SIG-M5 (cell line): ENCODE results near the gene YES1.
"Not testable (repeated sequence)": the region's sequence is repeated elsewhere in the genome, so short reads cannot be mapped to it uniquely, and the experiment has no call there.

ENCODE experiments used
- DNase-seq: peaks from one replicate; lab custom pipeline; 2025; lab: John Stamatoyannopoulos, UW

The YES1 gene

DNA sequence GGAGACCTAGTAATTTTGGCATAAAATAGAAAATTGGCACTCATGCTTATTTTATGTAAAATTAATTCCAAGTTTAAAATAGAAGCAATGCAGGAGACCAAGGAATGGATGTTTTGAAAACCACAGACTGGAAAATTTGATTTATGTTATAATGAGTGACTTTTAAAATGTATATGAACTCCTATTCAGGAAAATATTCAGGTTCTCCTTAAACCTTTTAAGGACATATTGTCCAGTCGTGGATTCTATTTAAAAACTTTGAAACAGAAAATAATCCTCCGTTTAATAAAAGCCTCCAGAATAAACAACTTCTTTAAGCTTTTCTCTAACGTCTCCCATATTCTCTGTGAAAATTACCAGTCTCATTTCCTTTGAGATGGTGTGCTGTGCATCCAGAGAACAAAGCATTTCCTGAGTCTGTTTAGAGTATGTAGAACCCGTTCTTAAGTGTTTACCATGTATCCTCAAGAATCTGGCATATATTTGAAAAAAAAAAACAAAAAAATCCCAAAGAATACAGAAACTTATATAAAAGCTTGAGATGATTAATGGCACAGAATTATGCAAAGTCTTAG lies 8.6 kb upstream of the YES1 start:
- no peak for DNase-seq

DNA sequence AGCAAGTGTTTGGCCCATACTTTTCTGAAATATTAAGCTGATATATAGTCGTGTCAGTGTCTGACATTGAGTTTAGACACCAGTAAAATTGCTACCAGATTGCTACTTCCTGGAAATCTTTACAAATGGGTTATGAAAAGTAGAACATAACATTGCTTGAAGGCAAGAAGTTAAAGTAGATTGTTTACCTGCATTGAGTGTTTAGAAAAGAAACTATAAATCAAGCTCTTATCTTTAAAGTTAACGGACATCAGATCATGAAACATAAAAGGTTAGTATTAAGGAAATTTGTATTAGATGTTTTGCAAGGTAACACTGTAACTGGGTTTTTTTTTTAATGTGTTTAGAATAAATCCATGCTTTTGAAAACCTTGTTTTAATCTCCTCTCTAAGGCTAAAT lies 4.8 kb upstream of the YES1 start:
- no peak for DNase-seq

DNA sequence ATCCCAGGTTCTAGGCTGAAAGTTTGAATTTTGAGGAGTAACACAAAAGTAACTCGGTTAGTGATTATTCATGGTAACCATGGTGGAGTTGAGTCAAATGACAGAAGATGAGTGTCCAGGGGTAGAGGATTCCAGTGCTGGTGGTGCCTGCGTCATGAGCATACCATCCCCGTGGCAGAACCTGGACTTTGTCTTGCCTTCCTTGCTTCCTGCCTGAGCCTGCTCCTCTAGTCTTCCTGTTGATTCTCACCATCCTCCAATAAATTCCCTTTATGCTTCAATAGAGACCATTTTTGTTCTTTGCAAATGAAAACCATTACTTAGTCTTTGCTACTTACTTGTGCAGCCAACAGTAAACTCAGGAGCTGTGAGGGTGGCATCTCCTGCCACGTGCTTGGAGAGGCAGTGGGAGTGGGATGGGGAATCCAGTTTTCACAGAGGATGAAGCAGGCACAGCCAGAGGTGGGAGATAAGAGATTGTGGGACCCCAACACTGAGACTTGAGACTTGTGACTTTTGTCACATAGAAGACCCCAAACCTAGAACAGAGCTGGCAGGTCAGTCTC lies 4.1 kb upstream of the YES1 start:
- no peak for DNase-seq

DNA sequence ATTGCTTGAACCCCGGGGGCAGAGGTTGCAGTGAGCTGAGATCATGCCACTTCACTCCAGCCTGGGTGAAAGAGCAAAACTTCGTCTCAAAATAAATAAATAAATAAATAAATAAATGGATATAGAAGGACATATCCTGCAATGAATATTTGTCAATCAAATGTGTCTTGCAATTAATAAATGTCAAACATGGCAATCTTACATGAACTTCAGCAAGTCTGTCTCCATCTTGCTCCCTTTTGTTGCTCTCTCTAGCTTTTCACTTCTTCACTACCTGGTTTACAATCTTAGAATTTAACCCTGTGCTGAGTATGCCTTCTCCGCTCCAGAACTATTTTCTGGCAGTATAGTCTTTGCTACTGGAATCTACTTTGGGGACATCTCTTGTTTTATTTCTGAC lies 3.3 kb upstream of the YES1 start:
- DNase-seq: no peak

DNA sequence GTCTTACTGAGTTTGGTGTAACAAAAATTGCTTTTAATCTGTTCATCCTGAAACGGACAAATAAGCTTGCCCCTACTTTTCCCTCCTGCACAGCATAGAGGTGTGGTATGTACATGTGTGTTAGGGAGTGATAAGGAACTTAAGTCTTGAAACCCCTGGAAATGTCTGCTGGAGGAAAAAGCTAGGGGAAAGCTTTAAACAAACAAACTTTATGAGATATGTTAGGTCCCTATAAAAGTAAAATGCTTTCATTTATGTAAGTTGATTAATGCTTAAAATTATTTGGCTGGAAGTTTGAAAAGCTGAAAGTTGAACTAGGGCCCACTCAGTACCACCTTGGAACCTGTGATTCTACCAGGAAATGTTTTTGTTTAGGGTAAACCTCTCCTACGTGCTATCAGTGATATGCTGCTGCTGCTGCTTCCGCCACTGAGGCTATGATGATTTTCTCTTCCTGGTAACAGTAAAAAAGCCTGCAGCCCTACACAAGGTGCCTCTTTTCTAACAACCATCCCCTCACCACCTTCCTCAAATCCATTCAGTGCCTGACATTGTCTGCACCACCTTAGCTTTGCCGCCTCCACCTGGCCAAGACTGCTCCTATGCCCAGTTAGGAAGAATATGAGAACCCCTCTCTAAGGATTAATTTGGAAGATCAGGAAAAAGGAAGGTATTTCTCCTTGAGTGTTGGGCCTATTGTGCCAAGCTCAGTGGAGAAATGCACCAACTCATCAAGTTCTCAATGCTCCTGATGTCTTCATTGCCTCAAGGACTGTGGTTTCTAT lies 2.5 kb upstream of the YES1 start:
- no peak for DNase-seq

DNA sequence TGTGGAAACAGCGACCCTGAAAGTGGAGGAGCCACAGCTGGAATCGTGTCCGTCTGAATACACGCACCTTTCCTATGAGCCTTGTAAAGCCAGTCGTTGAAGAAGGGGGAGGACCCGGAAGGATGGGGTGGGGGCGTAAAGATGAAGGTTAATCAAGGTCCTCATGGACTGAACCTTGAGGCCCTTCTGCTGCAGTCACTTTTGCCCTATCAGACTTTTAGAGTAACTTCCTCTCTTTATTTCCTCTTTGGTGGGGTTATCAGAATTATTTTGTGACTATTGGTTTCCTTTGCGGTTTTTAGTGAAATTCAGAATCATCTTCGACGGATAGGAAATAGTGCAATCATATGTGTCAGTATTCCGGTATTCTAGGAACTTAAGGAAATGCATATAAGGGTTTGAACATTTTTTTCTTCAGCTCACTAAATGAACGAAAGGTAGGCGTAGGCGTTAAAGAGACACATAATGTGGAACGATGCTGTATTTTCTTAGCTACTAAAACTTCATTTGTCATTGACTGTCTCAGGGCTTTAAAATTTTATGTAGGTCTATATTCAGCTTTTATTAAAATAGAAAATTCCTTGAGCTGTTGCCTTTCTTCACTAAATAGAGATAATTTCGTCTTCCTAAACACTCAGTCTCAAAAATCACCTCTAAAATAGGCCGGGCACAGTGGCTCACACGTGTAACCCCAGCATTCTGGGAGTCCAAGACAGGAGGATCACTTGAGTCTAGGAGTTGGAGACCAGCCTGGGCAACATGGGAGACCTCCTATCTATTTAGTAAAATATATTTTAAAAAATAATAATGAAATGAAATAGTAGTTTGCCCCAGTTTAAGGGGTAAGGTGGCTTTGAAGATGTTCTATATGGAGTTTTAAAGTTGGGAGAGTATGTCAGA lies 1.4 kb upstream of the YES1 start:
- DNase-seq: peak; percentile 83

DNA sequence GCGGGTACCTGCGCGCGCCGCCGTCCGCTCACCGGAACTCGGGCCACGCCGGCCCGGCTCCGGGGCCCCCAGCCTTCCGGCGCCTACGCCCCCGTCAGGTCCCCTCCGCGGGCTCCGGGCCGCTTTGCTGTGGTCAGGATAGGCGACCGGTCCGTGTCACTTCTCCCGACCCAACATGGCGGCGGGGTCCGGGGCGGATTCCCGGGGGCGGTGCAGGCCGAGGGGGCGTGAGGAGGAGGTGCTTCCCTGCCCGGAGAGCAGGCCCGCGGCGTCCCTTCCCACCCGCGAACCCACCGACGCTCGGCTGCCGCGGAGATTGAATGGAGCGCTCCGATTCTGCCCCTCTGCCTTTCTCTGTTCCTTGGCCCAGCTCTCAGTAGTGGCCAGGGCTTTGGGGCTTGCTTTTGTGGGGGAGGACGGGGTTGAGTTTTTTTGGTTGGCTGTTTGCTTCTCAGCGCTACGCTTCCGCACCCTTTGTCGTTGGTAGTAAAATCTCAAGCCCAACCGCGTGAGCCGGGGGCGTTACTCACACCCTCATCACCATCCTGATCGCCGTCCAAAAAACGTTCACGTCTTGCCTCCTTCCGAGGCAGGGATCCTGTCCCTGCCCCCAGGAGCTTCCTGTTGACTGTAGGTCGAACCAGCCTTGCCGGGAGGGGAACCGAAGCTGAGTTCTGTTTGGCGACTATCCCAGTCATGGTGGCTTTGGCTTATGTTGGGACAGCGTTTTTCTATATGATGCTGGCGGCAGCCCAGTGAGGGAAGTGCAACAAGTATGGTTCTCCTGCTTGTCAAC lies 532 bp upstream of the YES1 start:
- peak; percentile 23 for DNase-seq

DNA sequence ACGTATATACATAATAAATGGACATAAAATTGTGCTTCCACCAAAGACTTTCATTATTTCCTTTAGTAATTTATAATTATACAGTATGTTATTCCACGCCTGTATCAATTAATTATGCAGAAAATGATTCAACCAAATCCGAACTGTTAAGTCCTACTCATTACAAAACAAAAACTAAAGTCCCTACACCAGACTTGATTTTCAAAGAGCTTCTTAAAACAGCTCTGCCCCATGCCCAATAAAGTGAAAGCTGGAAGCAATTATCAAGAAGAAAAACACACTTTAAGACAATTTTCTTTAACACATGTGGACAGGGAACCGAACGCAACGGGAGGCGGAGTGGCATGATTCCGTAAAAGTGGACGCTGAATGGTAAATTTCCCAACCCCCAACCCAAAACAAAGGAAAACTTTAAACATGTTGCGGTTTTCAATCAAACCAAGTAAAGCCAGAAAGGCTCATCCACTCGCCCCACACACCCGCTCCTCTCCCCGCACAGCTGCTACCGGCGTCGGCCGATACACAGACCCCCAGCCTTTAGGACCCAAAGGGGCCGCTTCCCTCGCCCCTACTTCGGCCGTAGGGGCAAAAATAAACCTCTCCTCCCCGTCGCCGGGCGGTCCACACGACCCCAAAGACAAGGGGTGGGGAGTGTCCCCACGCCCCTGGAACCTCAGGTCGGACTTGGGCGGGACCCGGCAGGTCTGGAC lies 705 bp downstream of the YES1 start:
- no peak for DNase-seq

DNA sequence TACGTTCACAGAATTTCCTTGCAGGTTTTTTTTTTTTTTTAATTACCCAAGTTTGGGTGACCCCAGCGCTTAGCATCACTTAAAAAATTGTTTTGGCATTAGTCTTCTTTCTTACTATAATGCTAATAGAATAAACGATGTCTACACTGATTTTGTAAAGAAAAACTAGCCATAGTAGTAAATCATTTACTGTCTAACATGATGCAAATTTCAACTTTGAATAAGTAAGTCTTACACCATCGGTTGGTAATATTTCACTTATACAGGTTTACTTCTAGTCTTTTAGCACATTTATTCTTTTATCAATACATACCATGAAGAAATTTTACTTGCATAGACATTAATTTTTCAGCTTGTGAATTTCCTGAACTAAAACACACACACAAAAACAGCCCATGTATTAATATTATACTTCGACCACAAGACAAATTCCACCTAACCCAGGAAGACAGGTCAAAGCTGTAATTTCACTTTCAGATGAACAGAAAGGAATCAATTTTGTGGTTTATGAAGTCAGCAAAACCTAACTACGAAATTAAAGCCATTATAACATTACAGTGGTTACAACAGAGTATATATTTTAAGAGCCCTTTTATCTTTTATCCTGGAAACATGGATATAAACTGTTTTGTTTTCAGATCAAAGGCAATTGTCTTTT lies 1.9 kb downstream of the YES1 start:
- no peak for DNase-seq

DNA sequence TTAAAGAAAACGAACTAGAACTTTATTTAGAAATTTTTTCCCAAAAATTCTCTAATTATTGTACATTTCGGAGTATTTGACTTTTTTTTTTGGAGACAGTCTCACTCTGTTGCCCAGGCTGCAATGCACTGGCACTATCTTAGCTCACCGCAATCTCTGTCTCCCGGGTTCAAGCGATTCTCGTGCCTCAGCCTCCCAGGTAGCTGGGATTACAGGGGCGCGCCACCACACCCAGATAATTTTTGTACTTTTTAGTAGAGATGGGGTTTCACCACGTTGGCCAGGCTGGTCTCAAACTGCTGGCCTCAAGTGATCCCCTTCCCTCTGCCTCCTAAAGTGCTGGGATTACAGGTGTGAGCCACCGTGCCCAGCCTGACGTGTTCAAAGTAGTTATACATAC lies 2.8 kb downstream of the YES1 start:
- DNase-seq: not testable (repeated sequence)

DNA sequence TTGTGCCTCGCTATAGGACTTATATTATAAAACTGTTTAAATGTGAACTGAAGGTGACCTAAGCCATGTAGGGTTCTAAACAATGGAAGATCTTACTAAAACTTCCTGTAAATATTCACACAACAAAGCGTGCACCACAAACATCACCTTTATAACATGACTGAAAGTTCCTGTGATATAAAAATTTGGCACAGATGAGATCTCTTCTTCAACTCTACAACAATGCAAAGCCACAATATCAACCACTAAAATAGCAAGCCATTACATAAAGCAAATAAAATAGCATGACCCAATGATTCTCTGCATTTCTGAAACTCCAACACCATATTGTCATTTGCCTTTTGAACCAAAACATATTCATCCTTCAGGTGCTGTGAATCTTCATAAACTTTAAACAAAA lies 3.5 kb downstream of the YES1 start:
- DNase-seq: no peak

DNA sequence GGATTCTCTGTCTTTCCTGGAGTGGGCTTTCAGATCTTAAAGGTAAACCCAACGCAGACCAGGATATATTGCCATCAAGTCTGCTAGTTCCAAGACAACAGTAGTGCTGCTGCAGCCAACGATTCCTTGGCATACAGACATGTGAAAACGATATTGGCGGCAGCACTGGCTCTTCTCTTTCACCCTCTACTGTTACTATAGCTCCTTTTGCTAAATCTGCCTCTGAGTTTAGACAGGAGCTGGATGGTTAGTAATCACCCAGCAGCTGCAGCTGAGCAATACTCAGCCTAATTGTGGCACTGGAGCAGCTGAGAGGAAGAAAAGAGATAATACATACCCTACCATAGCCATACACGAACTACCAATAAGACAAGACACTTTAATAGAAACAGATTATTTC lies 4.0 kb downstream of the YES1 start:
- no peak for DNase-seq

DNA sequence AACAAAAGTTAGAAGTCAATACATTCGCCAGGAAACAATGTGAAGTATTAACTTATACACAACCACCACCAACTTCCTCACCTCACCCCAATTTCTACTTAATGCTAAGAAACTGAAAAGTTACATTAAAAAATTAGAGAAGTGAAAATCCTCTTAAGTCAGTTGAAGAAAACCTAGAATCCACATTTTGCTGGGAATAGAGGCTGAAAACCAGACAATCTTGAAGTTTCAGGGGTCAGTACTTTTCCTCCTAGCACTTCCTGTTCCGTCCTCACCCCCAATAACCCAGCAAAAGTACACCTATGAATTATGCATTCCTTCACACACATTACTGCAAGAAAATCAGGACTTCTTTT lies 6.3 kb downstream of the YES1 start:
- DNase-seq: no peak

DNA sequence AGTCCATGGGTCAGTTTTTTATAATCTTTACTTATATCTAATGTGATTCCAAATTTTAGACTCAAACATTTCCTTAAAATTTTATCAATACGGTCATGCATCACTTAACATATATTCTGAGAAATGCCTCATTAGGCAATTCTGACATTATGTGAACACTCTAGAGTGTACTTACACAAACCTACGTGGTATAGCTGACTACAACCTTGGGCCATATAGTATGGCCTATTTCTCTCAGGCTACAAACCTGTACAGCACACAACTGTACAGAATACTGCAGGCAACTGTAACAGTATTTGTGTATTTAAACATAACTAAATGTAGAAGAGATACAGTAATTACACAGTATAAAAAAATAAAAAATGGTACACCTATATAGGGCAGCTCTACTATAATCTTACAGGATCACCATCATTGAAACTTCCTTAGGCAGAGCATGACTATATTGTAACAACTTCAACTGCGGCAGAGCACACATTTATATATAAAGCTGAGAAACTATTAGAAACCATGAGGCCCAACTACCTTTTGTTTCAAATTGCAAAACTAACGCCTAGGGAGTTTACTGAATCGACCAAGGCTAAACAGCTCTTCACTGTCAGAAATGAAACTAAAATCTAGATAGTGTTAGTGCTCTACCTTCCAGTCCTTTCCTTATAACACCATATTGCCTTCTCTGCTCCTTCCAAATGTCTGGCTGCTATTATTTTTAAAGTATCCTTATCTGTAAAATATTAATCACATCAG lies 6.9 kb downstream of the YES1 start:
- no peak for DNase-seq

DNA sequence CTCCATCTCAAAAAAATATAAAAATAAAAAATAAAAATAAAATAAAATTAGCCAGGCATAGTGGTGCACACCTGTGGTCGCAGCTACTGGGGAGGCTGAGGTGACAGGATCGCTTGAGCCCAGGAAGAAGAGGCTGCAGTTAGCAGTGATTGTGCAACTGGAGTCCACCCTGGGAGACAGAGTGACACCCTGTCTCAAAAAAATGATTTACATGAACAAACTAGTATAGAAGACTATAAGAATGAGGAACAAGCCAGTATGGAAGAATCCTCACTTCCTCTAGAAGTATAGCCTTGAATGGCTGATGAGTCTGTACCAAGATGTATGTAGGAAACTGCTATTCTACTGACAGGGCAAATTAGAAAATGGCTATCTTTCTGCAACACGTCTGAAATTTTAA lies 10.9 kb downstream of the YES1 start:
- DNase-seq: peak; percentile 62

DNA sequence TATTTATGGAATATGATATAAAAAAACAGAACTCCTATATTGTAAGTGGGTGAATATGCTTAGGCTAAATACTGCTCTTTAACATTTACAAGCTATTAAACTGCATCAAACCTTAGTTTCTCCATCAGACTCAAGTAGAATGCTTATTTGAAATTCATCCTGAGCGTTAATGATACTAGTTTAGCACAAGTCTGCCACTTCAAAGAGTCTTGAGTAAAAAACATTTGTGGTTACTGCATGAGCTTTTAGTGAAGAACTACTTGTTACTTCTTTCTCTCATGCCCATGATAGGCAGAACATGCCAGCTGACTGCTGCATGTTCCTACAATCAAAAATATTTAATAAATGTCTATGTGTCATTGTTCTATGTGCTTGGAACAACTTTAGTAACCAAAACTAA lies 12.1 kb downstream of the YES1 start:
- DNase-seq: no peak

DNA sequence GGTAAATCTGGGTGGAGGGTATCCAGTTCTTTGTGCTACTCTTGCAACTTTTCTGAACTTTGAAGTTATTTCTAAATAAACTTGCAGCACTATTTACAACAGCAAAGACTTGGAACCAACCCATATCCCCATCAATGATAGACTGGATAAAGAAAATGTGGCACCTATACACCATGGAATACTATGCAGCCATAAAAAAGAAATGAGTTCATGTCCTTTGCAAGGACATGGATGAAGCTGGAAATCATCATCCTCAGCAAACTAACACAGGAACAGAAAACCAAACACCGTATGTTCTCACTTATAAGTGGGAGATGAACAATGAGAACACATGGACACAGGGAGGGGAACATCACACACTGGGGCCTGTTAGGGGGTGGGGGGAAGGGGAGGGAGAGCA lies 16.7 kb downstream of the YES1 start:
- not testable (repeated sequence) for DNase-seq

DNA sequence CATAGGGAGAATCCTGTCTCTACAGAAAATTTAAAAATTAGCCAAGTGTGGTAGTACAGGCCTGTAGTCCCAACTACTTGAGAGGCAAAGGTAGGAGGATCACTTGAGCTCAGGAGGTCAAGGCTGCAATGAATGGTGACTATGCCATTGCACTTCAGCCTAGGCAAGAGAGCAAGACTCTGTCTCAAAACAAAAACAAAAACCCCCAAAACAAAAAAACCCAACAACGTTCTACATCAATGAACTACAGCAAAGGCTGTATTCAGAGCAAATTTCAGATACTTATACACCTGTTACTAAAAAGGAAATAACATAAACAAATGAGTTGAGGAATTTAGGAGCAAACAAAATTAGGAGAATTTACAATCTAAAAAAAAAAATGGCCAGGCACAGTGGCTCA lies 22.6 kb downstream of the YES1 start:
- DNase-seq: no peak

DNA sequence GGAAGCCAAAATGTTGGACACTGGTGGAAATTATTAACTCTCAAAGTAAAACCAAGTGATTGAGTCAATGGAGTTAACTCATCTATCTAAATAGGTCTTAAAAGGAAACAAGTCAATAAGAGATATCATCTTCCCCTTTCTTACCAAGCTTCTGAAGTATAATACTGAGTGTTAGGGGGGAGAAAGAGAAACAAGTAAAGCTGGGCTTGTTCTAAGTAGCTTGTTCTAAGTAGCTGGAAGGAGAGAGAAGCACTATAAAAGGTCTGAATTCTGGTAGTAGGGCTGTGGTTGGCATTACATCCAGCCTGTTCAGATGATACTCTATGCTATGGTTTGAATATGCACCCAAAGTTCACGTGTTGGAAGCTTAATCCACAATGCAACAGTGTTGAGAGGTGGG lies 26.8 kb downstream of the YES1 start:
- DNase-seq: peak; percentile 31
